ENCODE results near the gene NIPAL3.

DNA sequence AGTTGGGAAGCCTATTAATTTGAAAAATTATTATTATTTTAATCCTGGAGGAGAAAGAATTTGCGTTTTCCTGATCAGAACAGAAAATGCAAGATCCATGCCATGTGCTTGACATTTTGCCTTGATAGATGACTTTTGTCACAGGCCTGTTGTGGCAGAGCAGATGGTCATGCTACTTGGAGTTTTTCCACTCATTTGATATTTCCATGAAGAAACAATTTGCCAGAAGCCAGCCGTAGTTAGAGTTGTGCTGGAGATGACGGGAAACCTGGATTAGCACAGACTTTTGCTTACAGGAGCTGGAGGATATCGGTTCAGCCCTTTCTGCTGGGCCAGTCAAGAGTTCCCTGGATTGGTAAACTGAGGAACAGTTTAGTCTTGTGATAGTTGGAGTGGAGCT lies 90.2 kb downstream of the NIPAL3 start:
- TF ChIP-seq POLR2A (IDR thresholded peaks at IDR 0.05; ENCODE audit: low read length) (no peak), GATA1 (IDR thresholded peaks at IDR 0.05; ENCODE audit: low read depth, low read length) (no peak)
